NT2/D1 (cell line): Measurements from ENCODE around the gene OGFRL1.

Experiments used
- SUZ12 ChIP-seq: IDR thresholded peaks from 2 replicates; pipeline ENCODE4 v1.6.1; 2011; ENCODE audit not compliant: insufficient read length, insufficient read depth; ENCODE audit errors: extremely low read depth
- YY1 ChIP-seq: IDR thresholded peaks from 2 replicates; pipeline ENCODE4 v1.6.1; 2011; ENCODE audit not compliant: insufficient read length, insufficient read depth
- ZNF274 ChIP-seq: IDR thresholded peaks from 2 replicates; pipeline ENCODE4 v1.6.1; 2011; ENCODE audit warnings: mild to moderate bottlenecking, low read depth, low read length

- TF ChIP-seq YY1 (no peak), SUZ12 (no peak), ZNF274 (no peak)
Measured at GRCh38 chr6:71289039-71289801, 609 bp downstream of the OGFRL1 start.
